Lung (tissue), 12 donors: ENCODE measurements around the gene MTNR1A. TPM values are rescaled to one million over a fixed set of nuclear protein-coding genes. Genes with fewer than 3 reads are reported as not detected.

Experiments
- ATAC-seq: fragments of 200-7000 bp; cut with Tn5 transposase; one replicate; pipeline ENCODE4 v1.9.1; 2020; ENCODE audit warnings: moderate number of reproducible peaks; ENCODE audit not compliant: insufficient read depth, low FRiP score
- DNase-seq, 3 donors: peaks; one replicate each; pipeline ENCODE4 v3.0.0-alpha.2; 2013 to 2017
- H3K27ac ChIP-seq, 2 donors: one replicate each; pipeline ENCODE4 v1.5.1; 2013; ENCODE audit warnings: mild to moderate bottlenecking in 2 of 2, moderate library complexity in 2 of 2, control low read depth in 1 of 2, inconsistent platforms in 1 of 2, low read depth in 1 of 2, low read length in 1 of 2
- H3K27me3 ChIP-seq, 3 donors: one replicate each; pipeline ENCODE4 v1.5.1; 2013; ENCODE audit warnings: low read length in 2 of 3; ENCODE audit not compliant: control insufficient read depth in 3 of 3, insufficient read depth in 3 of 3
- H3K36me3 ChIP-seq, 4 donors: one replicate each; pipeline ENCODE4 v1.5.1; 2013; ENCODE audit warnings: low read length in 4 of 4, mild to moderate bottlenecking in 1 of 4, moderate library complexity in 1 of 4; ENCODE audit not compliant: control insufficient read depth in 4 of 4, insufficient read depth in 4 of 4
- H3K4me1 ChIP-seq, 5 donors: one replicate each; pipeline ENCODE4 v1.5.1; 2013; ENCODE audit warnings: low read length in 5 of 5, mild to moderate bottlenecking in 2 of 5, moderate library complexity in 1 of 5; ENCODE audit not compliant: control insufficient read depth in 5 of 5, insufficient read depth in 5 of 5
- H3K4me3 ChIP-seq: one replicate; pipeline ENCODE4 v1.5.1; 2013; ENCODE audit warnings: mild to moderate bottlenecking, control low read depth, moderate library complexity
- H3K9ac ChIP-seq, 2 donors: one replicate each; pipeline ENCODE4 v1.5.1; 2013; ENCODE audit warnings: low read length in 2 of 2, control low read depth in 1 of 2; ENCODE audit not compliant: insufficient read depth in 1 of 2
- H3K9me3 ChIP-seq, 4 donors: one replicate each; pipeline ENCODE4 v1.5.1; 2013; ENCODE audit warnings: low read length in 3 of 4, mild to moderate bottlenecking in 1 of 4, moderate library complexity in 1 of 4; ENCODE audit not compliant: control insufficient read depth in 4 of 4, insufficient read depth in 3 of 4
- WGBS, 2 donors: extraction: QIAGEN DNeasy Blood & Tissue Kit; methylation state at CpG; one replicate each; pipeline ENCODE4 v1.1.7; 2013; 5-methylcytosine and 5-hydroxymethylcytosine counted together
- polyA plus RNA-seq, 2 donors: library from polyadenylated mRNA; stranded (reverse); fragments of 200-250 nt; gene quantifications; one replicate each; pipeline ENCODE4 v1.2.1, GENCODE V29; 2013
- total RNA-seq, 2 donors: library from RNA; depleted of rRNA in 1 of 2; stranded (reverse); fragments of >200 nt in 1 of 2; gene quantifications; one replicate each; pipeline ENCODE4 v1.2.1, GENCODE V29; 2014 to 2021
- TF ChIP-seq, protein P1 (sequence below): IDR thresholded peaks from 2 replicates; pipeline ENCODE4 v1.5.1; 2012; ENCODE audit warnings: mild to moderate bottlenecking; ENCODE audit errors: control extremely low read depth, extremely low read depth
- donor health status: control.
- donor health status: control.
- donor health status: Bipolar disorder and iron deficiency.
- donor health status: healthy.
- donor health status: DM: yes; HTN: yes; CAD: no.

Gene MTNR1A
- total and polyA plus RNA-seq, 4 donors, result 0.16 to 0.51 TPM; not detected in 2

DNA sequence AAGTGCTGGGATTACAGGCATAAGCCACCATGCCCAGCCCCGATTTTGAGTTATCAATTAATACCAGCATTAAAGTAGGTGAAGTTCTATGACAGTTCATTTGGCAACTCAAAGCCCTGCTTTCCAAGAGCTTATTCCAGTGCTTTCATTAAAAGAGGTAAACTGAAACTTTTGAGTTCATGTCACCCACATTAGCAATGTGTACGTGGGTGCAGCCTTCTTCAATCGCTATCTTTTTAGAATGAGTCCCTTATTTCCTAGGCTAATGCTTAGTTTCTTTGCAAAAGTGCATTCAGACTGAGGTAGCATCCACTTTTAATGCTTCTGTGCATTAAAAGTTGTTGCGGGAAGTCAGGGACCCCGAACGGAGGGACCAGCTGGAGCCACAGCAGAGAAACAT, 26.1 kb upstream of the MTNR1A start:
- Histone ChIP-seq H3K9ac (no peak overlapping the region), H3K4me3 (no peak overlapping the region), H3K4me1 (no peaks in the 10 kb centered on the region), H3K27me3 (no peaks in the 10 kb centered on the region), H3K36me3 (peaks cover 0 to 9% (median 3%) of the 10 kb centered on the region in 4 donors), H3K27ac (no peak overlapping the region), H3K9me3 (peaks cover 0 to 2% (median 0%) of the 10 kb centered on the region in 4 donors)
- ATAC-seq (no peak), DNase-seq (no peak)
- WGBS, 2 donors, result 88 to 95% methylated on average over 6 of the region's 6 CpGs
- TF ChIP-seq, protein P1, sequence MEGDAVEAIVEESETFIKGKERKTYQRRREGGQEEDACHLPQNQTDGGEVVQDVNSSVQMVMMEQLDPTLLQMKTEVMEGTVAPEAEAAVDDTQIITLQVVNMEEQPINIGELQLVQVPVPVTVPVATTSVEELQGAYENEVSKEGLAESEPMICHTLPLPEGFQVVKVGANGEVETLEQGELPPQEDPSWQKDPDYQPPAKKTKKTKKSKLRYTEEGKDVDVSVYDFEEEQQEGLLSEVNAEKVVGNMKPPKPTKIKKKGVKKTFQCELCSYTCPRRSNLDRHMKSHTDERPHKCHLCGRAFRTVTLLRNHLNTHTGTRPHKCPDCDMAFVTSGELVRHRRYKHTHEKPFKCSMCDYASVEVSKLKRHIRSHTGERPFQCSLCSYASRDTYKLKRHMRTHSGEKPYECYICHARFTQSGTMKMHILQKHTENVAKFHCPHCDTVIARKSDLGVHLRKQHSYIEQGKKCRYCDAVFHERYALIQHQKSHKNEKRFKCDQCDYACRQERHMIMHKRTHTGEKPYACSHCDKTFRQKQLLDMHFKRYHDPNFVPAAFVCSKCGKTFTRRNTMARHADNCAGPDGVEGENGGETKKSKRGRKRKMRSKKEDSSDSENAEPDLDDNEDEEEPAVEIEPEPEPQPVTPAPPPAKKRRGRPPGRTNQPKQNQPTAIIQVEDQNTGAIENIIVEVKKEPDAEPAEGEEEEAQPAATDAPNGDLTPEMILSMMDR, result no peak

DNA sequence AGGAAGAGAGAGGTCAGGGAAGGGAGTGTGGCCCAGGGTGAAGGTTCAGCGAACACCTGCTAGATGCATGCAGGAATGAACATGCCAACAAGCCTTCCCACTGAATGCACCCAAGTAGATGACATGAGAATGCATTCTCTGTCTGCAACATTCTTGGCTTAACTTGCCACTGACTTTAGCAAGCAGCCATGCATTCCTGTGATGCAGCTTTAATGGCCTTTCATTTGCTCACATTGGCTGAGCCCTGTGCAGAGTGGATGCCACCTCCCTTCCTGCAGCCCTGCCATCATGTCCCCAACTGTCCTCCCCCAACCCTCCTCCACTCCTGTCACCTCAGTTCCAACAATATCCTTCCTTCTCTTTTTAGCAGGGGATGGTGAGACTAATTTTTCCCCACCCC, 25.3 kb upstream of the MTNR1A start:
- Histone ChIP-seq H3K27me3 (no peaks in the 10 kb centered on the region), H3K27ac (no peak overlapping the region), H3K4me3 (no peak overlapping the region), H3K36me3 (peaks cover 0 to 6% (median 1%) of the 10 kb centered on the region in 4 donors), H3K4me1 (no peaks in the 10 kb centered on the region), H3K9me3 (peaks cover 0 to 2% (median 0%) of the 10 kb centered on the region in 4 donors), H3K9ac (no peak overlapping the region)
- no peak for ATAC-seq
- 86 to 95% methylated on average over 1 of the region's 1 CpG for WGBS, 2 donors
- TF ChIP-seq, protein P1, result no peak
- DNase-seq, result no peak

GRCh38 chr4:186570193-186570996, 15.0 kb upstream of the MTNR1A start:
- Histone ChIP-seq H3K9ac (peak overlapping the region in 1 of 2 donors; percentile 50), H3K9me3 (no peaks in the 10 kb centered on the region), H3K27ac (no peak overlapping the region), H3K27me3 (peaks cover 0 to 2% (median 2%) of the 10 kb centered on the region in 3 donors), H3K36me3 (no peaks in the 10 kb centered on the region), H3K4me1 (peaks cover 0 to 11% (median 0%) of the 10 kb centered on the region in 5 donors), H3K4me3 (no peak overlapping the region)
- ATAC-seq (peak; percentile 62), DNase-seq (peak; percentile 39 to 65 (median 53))
- WGBS, 2 donors, result 35 to 57% methylated on average over 23 of the region's 23 CpGs
- TF ChIP-seq, protein P1, result no peak
